Measurements from ENCODE around the gene FAM76B. TPM values are rescaled to one million over a fixed set of nuclear protein-coding genes. Genes with fewer than 3 reads are reported as not detected.

Gene FAM76B
- polyA plus RNA-seq, 2 of the 4 experiments (the other 2 are of a cell fraction): 11.4 to 33.3 TPM

DNA sequence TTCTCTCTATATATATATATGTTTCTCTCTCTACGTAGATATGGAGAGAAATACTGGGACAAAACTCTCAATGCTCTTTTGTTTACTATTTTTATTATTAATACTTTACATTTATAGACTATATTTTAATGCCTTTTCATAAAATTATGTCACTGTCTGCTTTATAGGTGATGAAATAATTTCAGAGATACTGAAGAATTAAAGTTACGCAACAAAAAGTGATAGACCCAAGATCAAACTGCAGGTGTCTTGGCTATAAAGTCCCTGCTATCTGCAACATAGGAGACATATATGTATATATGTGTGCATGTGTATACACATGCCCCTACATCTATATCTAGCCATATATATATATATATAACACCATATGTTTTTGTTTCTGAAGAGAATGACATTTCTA, 60.8 kb downstream of the FAM76B start:
- Histone ChIP-seq H3K4me3 (no peak overlapping the region), H3K4me1 (no peaks in the 10 kb centered on the region), H3K9me3 (no peaks in the 10 kb centered on the region), H3K4me2 (no peak overlapping the region), H3K27ac (no peak overlapping the region)
- 73% methylated on average over 2 of the region's 2 CpGs for WGBS (ENCODE audit: missing lambda C conversion rate)
- TF ChIP-seq CHD4 (IDR thresholded peaks at IDR 0.05; ENCODE audit: borderline replicate concordance): no peak
- TF ChIP-seq, protein P1, sequence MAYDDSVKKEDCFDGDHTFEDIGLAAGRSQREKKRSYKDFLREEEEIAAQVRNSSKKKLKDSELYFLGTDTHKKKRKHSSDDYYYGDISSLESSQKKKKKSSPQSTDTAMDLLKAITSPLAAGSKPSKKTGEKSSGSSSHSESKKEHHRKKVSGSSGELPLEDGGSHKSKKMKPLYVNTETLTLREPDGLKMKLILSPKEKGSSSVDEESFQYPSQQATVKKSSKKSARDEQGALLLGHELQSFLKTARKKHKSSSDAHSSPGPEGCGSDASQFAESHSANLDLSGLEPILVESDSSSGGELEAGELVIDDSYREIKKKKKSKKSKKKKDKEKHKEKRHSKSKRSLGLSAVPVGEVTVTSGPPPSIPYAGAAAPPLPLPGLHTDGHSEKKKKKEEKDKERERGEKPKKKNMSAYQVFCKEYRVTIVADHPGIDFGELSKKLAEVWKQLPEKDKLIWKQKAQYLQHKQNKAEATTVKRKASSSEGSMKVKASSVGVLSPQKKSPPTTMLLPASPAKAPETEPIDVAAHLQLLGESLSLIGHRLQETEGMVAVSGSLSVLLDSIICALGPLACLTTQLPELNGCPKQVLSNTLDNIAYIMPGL (CRISPR knock-in tag; IDR thresholded peaks at IDR 0.05; ENCODE audit: borderline replicate concordance): no peak
- TF ChIP-seq, protein P2, sequence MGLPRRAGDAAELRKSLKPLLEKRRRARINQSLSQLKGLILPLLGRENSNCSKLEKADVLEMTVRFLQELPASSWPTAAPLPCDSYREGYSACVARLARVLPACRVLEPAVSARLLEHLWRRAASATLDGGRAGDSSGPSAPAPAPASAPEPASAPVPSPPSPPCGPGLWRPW (IDR thresholded peaks at IDR 0.05): no peak
- no peak for TF ChIP-seq TFCP2L1 (CRISPR knock-in tag; IDR thresholded peaks at IDR 0.05)
- TF ChIP-seq, protein P3, sequence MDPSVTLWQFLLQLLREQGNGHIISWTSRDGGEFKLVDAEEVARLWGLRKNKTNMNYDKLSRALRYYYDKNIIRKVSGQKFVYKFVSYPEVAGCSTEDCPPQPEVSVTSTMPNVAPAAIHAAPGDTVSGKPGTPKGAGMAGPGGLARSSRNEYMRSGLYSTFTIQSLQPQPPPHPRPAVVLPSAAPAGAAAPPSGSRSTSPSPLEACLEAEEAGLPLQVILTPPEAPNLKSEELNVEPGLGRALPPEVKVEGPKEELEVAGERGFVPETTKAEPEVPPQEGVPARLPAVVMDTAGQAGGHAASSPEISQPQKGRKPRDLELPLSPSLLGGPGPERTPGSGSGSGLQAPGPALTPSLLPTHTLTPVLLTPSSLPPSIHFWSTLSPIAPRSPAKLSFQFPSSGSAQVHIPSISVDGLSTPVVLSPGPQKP (IDR thresholded peaks at IDR 0.05; ENCODE audit: low read depth, low read length): no peak
- TF ChIP-seq CBX2 (IDR thresholded peaks at IDR 0.05; ENCODE audit: borderline replicate concordance, low read depth): no peak
- TF ChIP-seq TP53 (CRISPR knock-in tag; IDR thresholded peaks at IDR 0.05): no peak
- no peak for TF ChIP-seq FOXS1 (CRISPR knock-in tag; IDR thresholded peaks at IDR 0.05)
- no peak for TF ChIP-seq SREBF2 (IDR thresholded peaks at IDR 0.05)
- no peak for TF ChIP-seq NFE2L2 (conservative IDR thresholded peaks at IDR 0.05; ENCODE audit: low read length)
- TF ChIP-seq, protein P4, sequence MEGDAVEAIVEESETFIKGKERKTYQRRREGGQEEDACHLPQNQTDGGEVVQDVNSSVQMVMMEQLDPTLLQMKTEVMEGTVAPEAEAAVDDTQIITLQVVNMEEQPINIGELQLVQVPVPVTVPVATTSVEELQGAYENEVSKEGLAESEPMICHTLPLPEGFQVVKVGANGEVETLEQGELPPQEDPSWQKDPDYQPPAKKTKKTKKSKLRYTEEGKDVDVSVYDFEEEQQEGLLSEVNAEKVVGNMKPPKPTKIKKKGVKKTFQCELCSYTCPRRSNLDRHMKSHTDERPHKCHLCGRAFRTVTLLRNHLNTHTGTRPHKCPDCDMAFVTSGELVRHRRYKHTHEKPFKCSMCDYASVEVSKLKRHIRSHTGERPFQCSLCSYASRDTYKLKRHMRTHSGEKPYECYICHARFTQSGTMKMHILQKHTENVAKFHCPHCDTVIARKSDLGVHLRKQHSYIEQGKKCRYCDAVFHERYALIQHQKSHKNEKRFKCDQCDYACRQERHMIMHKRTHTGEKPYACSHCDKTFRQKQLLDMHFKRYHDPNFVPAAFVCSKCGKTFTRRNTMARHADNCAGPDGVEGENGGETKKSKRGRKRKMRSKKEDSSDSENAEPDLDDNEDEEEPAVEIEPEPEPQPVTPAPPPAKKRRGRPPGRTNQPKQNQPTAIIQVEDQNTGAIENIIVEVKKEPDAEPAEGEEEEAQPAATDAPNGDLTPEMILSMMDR (IDR thresholded peaks at IDR 0.05): no peak
- no peak for TF ChIP-seq HEYL (CRISPR knock-in tag; IDR thresholded peaks at IDR 0.05)
- no peak for TF ChIP-seq RAD21 (conservative IDR thresholded peaks at IDR 0.05 in 1 of 2, IDR thresholded peaks at IDR 0.05 in 1 of 2)
- no peak for TF ChIP-seq JUN (IDR thresholded peaks at IDR 0.05)
- TF ChIP-seq CBX8 (IDR thresholded peaks at IDR 0.05): no peak
- TF ChIP-seq ZSCAN20 (CRISPR knock-in tag; IDR thresholded peaks at IDR 0.05): no peak
- no peak for DNase-seq (ENCODE audit: low read depth in 1 of 2, low spot score in 1 of 2)
- ChIA-PET CTCF (interaction anchor here (1.6 kb wide), 1 partner anchor 23 kb away, joined by 6 read pairs; no protein-coding TSS in a partner anchor), POLR2A (no interaction called here)
- FAIRE-seq: no peak
- no peak for ATAC-seq

DNA sequence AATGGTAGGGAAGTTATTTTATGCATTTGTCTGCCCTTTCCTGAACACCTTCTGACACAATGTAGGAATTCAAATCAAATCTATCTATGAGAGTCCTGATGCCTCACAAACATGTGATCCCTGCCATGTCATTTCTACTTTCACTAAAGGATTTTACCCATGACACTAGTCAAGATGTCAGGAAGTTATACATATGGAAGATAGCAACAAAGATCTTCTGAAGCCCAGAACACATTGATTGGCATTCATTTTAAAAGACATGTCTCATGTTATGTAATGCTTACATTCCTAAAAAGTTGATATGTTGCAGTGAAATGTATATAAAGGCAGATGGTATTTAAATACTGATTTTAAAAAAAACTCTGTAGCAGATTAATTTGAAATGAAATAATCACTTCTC, 61.5 kb downstream of the FAM76B start:
- FAIRE-seq (no peak), ATAC-seq (no peak), DNase-seq (ENCODE audit: low read depth in 1 of 2, low spot score in 1 of 2) (no peak)
- POLR2A ChIA-PET: no interaction called here
- H3K4me1 ChIP-seq: no peaks in the 10 kb centered on the region
- H3K4me2 ChIP-seq: no peak overlapping the region
- no peaks in the 10 kb centered on the region for H3K9me3 ChIP-seq
- H3K27ac ChIP-seq: no peak overlapping the region
- CTCF ChIA-PET: interaction anchor here (0.6 to 1.6 kb wide), 2 partner anchors 22 to 755 kb away, joined by 3 to 6 read pairs; no protein-coding TSS in a partner anchor
- H3K4me3 ChIP-seq: no peak overlapping the region
- TF ChIP-seq, protein P5, sequence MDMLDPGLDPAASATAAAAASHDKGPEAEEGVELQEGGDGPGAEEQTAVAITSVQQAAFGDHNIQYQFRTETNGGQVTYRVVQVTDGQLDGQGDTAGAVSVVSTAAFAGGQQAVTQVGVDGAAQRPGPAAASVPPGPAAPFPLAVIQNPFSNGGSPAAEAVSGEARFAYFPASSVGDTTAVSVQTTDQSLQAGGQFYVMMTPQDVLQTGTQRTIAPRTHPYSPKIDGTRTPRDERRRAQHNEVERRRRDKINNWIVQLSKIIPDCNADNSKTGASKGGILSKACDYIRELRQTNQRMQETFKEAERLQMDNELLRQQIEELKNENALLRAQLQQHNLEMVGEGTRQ (IDR thresholded peaks at IDR 0.05): no peak
- TF ChIP-seq HEYL (CRISPR knock-in tag; IDR thresholded peaks at IDR 0.05) (no peak), JUNB (IDR thresholded peaks at IDR 0.05) (no peak), FOSL2 (IDR thresholded peaks at IDR 0.05) (no peak), FOSL2 (CRISPR knock-in tag; IDR thresholded peaks at IDR 0.05) (no peak), ZC3H11A (IDR thresholded peaks at IDR 0.05) (no peak), RAD21 (conservative IDR thresholded peaks at IDR 0.05 in 1 of 2, IDR thresholded peaks at IDR 0.05 in 1 of 2) (no peak)
- TF ChIP-seq, protein P3 (IDR thresholded peaks at IDR 0.05; ENCODE audit: low read depth, low read length): no peak
- TF ChIP-seq, protein P6, sequence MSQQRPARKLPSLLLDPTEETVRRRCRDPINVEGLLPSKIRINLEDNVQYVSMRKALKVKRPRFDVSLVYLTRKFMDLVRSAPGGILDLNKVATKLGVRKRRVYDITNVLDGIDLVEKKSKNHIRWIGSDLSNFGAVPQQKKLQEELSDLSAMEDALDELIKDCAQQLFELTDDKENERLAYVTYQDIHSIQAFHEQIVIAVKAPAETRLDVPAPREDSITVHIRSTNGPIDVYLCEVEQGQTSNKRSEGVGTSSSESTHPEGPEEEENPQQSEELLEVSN (IDR thresholded peaks at IDR 0.05; ENCODE audit: borderline replicate concordance, low read depth): no peak
- TF ChIP-seq, protein P7, sequence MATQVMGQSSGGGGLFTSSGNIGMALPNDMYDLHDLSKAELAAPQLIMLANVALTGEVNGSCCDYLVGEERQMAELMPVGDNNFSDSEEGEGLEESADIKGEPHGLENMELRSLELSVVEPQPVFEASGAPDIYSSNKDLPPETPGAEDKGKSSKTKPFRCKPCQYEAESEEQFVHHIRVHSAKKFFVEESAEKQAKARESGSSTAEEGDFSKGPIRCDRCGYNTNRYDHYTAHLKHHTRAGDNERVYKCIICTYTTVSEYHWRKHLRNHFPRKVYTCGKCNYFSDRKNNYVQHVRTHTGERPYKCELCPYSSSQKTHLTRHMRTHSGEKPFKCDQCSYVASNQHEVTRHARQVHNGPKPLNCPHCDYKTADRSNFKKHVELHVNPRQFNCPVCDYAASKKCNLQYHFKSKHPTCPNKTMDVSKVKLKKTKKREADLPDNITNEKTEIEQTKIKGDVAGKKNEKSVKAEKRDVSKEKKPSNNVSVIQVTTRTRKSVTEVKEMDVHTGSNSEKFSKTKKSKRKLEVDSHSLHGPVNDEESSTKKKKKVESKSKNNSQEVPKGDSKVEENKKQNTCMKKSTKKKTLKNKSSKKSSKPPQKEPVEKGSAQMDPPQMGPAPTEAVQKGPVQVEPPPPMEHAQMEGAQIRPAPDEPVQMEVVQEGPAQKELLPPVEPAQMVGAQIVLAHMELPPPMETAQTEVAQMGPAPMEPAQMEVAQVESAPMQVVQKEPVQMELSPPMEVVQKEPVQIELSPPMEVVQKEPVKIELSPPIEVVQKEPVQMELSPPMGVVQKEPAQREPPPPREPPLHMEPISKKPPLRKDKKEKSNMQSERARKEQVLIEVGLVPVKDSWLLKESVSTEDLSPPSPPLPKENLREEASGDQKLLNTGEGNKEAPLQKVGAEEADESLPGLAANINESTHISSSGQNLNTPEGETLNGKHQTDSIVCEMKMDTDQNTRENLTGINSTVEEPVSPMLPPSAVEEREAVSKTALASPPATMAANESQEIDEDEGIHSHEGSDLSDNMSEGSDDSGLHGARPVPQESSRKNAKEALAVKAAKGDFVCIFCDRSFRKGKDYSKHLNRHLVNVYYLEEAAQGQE (IDR thresholded peaks at IDR 0.05): no peak
- TF ChIP-seq, protein P2 (IDR thresholded peaks at IDR 0.05): no peak
